NK-92 (cell line): ENCODE results near the gene TMEM217.

Experiments
- DNase-seq: peaks from one replicate; lab custom pipeline; 2025; ENCODE audit not compliant: unreplicated experiment; lab: John Stamatoyannopoulos, UW

TMEM217 gene

GRCh38 chr6:37244430-37245310, 13.3 kb downstream of the TMEM217 start:
- no peak for DNase-seq

DNA sequence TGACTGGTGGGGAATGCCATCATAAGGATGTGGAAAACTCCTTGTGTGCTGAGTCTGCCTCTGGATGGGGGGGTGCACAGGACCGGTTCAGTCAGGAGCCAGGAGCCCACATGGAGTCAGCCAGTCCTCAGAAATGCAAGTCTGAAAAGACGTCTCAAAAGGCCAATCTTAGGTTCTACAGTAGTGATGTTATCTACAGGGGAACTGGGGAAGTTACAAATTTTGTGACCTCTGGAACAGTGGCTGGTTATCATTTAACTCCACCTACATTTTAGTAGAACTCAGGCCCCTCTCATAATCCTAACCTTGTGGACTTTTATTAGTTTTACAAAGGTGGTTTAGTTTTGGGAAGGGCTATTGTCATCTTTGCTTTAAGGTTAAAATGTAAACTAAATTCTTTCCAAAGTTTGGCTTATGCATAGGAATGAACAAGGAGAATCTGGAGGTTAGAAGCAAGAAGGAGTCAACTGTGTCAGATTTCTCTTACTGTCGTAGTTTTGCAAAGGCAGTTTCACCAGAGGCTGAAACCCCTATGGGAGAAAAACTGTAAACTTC, 14.1 kb downstream of the TMEM217 start:
- DNase-seq, result no peak

DNA sequence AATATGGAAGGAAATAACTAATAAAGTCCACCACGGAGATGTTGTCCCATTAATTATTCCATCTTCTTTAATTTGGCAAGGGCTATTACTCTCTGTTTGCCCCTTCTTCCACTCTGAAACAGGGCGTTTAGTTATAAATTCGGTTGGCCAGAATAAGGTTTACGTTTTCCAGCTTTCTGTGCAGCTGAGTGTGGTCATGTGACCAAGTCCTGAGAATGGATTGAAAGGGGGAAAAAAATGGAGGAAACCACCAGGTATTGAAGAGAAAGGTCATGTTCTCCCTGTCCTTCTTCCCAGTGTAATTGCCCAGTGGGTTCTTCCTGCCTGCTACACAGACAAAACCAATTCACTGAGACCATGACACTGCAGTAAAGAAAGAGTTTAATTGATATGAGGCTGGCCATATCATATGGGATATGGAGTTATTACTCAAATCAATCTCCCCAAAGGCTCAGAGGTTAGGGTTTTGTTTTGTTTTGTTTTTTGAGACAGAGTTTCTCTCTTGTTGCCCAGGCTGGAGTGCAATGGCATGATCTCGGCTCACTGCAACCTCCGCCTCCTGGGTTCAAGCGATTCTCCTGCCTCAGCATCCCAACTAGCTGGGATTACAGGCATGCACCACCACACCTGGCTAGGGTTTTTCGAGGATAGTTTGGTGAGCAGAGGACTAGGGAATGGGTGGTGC, 14.7 kb downstream of the TMEM217 start:
- no peak for DNase-seq

GRCh38 chr6:37242429-37243052, 15.4 kb downstream of the TMEM217 start:
- DNase-seq, result no peak

DNA sequence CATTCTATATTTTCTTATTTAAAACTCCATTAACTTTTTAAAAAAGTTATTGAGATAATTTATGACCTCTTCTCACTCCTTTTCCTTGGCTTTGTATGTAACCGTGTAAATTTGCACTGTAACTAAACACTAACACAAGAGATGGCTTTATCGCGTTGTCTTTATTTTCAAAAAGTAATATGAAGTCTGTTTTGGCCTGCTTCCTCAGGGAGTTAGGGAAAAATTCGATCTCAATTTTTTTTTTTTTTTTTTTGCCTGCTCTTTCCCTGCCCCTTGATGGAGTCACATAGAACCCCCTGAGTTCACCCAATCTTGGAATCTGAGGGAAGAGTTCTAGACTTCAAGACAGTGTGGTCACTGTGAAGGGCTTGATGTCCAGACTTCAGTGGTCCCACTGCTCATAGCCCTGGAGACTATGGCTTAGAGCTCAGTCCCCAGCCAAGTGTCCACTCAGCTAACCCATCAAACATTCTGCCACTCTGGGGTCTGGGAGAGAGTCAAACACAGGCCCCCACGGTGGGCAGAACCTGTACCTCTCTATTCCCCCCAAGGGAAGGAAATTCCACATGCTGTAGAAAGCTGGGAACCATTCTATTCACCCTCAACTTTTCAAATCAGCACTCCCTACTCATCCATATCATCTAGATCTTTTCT, 16.0 kb downstream of the TMEM217 start:
- no peak for DNase-seq

DNA sequence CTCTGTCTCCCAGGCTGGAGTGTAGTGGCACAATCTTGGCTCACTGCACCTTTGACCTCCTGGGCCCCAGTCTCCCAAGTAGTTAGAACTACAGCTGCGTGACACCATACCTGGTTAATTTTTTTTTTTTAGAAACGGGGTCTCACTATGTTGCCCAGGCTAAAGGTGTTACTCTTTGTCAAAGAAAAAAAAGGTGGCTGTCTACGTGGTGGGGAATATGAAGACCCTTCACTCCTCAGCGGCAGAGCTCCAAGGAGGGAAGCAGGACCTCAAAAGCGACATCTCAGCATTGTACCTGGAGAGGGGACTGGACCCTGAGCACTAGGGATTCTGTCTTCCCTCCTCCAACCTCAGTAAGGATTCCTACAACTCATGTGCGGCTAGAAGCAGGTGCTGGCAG, 16.8 kb downstream of the TMEM217 start:
- no peak for DNase-seq

GRCh38 chr6:37239950-37240713, 17.8 kb downstream of the TMEM217 start:
- DNase-seq, result no peak

GRCh38 chr6:37239526-37239925, 18.4 kb downstream of the TMEM217 start:
- DNase-seq, result no peak

DNA sequence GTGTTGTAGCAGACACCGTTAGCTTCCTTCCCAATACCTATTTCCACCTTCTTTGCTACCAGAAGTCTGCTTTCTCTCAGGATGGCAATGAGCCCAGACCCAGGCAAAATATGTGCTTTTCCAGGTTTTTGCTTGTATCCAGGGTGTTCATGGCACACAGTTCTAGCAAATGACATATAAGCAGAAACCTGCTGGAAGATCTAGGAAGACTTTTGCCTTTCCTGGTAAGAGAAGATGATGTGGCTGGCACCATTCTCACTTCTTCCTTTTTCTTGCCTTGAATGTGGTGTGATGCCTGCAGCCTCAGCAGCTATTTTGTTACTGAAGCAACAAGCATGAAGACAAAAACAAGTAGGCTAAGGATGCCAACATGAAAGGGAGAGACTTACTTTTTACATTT, 19.6 kb downstream of the TMEM217 start:
- no peak for DNase-seq

GRCh38 chr6:37237789-37238188, 20.2 kb downstream of the TMEM217 start:
- DNase-seq, result no peak

GRCh38 chr6:37236921-37237320, 21.0 kb downstream of the TMEM217 start:
- no peak for DNase-seq

DNA sequence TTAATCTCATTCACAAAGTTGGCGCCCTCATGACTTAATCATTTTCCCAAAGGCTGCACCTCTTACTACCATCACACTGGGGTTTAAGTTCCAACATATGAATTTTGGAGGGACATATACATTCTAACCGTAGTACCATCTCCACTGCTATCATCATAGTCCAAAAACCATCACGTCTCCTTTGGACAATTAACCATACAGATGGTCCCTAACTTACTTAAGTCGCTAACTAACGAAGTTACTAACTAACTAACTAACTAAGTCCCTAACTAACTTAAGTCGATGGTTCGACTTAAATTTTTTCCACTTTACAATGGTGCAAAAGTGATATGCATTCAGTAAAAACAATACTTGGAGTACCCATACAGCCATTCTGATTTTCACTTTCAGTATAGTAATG, 24.4 kb downstream of the TMEM217 start:
- no peak for DNase-seq

DNA sequence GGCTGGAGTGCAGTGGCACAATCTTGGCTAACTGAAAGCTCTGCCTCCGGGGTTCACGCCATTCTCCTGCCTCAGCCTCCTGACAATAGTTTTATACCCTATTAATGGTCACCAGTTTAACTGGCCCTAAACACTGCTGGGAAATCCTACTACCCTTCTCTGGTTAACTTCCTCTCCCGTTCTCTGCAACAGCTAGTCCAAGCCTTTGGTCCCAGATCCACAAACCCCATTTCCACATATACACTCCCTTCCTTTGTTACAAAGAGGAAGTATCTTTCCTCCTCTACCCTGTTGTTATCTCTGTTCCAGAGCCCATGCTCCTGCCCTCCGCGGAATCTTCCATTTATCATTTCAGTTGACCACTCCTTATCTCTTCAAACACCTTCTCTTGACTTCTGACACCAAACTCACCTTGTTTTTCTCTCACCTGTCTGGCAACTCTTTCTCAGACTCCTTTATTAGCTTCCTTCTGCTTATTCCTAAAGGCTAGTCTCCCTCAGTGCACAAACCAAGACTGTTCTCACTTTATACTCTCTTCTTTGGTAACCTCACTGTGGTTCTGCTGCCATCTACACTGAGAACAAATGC, 25.4 kb downstream of the TMEM217 start:
- DNase-seq, result no peak

- DNase-seq, result no peak
Measured at GRCh38 chr6:37230104-37230503, 27.8 kb downstream of the TMEM217 start.

- no peak for DNase-seq
Measured at GRCh38 chr6:37225350-37226169, 32.4 kb downstream of the TMEM217 start.

- no peak for DNase-seq
Measured at GRCh38 chr6:37222992-37223391, 35.0 kb downstream of the TMEM217 start.

DNA sequence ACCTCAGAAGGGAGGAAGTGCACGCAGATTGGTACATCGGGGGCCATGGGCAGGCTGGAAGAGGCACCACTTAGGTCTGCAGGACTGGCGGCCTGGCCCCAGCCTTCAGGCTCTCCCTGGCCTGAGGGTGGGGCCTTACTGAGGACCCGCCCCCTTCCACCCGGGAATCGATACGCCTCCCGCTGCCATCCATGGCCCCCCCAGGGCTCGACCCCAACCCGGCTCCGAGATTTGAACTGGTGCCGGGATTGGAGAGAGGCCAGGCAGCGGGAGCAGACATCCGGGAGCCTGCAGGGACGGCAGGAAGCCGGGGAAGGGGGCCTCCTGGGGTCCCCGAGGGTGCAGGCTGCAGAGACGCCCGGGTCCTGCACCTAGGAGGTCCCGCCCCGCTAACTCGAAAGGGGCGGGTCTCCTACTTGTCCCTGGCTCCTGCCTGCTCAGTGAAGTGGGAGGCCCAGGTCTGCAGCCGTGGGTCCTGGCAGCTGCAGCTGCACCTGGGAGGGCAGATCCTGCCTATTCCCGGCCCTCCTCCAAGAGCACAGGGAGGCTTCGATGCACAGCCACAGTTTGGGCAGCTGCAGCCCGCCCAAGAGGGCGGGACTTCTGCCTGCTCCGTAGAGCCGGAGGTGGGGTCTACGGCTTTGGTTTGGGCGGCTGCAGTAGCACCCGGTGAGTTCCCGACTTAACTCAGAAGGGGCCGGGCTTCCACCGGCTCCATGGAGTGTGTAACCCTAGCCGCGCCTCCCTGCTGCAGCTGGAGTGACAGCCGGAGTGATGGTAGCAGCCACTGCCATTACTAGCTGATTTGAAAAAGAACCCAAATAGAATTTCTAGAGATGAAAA, 35.6 kb downstream of the TMEM217 start:
- DNase-seq, result no peak

DNA sequence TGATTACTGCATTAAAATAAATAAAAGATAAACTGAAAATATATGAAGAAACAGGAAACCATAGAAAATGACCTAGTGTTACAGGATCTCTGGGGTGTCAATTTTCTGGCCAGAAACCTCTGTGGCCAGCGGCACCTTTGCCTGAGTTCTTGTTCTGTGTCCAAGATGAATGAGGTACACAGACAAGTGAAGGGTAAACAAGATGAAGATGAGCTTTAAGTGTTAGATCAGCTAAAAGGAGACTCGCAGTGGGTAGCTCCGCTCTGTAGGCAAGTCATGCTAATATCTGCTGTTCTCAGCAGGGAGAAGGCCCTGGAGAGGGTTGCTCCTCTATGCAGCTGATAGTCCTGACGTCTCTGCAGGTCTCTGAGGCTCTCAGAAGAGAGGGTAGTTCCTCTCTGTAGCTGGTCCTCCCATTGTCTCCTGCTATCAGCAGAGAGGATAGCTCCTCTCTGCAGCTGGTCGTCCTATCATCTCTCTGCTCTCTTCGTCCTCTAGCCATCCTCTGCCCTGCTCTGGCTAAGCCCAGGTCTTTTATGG, 36.3 kb downstream of the TMEM217 start:
- no peak for DNase-seq
